ENCODE measurements around the gene PITPNM1. TPM values are rescaled to one million over a fixed set of nuclear protein-coding genes. Genes with fewer than 3 reads are reported as not detected.

PITPNM1 gene
- total RNA-seq, 2 donors from 2014 or later = 8.6 to 24.4 TPM

GRCh38 chr11:67524480-67524808, 19.3 kb upstream of the PITPNM1 start:
- Histone ChIP-seq H3K27me3 (no peaks in the 10 kb centered on the region), H3K9me3 (no peaks in the 10 kb centered on the region), H3K4me3 (no peak overlapping the region), H3K4me1 (peaks cover 14% of the 10 kb centered on the region), H3K27ac (no peak overlapping the region), H3K36me3 (replicated peaks in 1 of 2; ENCODE audit: insufficient read depth in 1 of 2, low read depth in 2 of 2) (no peaks in the 10 kb centered on the region)
- intact Hi-C loops (cut with DNase I) = no loop called here
- no peak for TF ChIP-seq CTCF (IDR thresholded peaks at IDR 0.05)
- no peak for TF ChIP-seq POLR2A (IDR thresholded peaks at IDR 0.05)
- no peak for DNase-seq
- no peak for ATAC-seq
- WGBS, 2 donors = 89 to 93% methylated on average over 9 of the region's 9 CpGs

DNA sequence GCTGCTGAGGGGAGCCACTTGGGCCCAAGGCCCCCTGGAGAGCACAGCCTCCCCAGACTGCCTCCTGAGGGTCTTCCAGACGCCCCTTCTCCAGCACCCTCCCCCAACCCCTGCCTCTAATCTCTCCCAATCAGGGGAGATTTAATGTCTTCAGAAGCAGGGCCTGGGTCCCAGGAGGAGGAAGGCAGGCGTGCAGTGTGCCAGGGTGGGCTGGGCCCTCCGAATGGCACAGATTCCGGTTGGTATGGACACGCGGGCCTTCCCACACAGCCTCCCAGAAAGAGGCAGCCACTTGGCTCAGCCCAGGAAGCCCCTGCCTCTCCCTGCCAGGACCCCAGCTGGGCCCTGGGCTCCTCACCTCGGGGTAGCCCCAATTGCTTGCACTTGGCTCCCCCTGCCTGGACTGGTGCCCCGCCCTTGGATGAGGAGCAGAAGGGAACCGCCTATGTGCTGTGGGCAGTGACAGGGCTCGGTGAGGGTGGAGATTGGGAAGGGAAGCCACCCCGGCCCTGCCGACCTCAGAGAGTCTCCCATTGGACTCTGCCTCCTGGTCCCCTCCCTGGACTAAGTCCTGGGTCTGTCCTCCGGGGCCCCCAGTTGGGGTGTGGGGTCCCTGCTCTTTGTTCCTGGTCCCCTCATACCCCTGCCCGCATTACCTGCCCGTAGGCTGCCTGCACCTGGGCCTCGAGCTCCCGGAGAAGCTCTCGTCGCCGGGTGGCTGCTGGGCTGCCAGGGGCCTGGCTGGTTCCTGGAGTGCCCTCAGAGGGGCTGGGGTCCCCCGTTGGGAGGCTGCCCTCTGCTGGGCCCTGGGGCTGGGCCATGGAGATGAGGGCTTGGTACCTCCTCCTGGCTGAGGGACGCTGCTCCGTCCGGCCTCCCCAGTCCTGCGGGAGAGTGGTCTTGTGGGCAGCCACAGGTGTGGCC, 18.7 kb upstream of the PITPNM1 start:
- TF ChIP-seq CTCF (IDR thresholded peaks at IDR 0.05) (no peak), POLR2A (IDR thresholded peaks at IDR 0.05) (no peak)
- DNase-seq (no peak), ATAC-seq (no peak)
- Histone ChIP-seq H3K27ac (no peak overlapping the region), H3K4me1 (peaks cover 14% of the 10 kb centered on the region), H3K4me3 (no peak overlapping the region), H3K27me3 (no peaks in the 10 kb centered on the region), H3K9me3 (no peaks in the 10 kb centered on the region), H3K36me3 (replicated peaks in 1 of 2; ENCODE audit: insufficient read depth in 1 of 2, low read depth in 2 of 2) (no peaks in the 10 kb centered on the region)
- intact Hi-C loops (cut with DNase I) = no loop called here
- 81 to 88% methylated on average over 9 to 23 of the region's 25 CpGs for WGBS, 2 donors

DNA sequence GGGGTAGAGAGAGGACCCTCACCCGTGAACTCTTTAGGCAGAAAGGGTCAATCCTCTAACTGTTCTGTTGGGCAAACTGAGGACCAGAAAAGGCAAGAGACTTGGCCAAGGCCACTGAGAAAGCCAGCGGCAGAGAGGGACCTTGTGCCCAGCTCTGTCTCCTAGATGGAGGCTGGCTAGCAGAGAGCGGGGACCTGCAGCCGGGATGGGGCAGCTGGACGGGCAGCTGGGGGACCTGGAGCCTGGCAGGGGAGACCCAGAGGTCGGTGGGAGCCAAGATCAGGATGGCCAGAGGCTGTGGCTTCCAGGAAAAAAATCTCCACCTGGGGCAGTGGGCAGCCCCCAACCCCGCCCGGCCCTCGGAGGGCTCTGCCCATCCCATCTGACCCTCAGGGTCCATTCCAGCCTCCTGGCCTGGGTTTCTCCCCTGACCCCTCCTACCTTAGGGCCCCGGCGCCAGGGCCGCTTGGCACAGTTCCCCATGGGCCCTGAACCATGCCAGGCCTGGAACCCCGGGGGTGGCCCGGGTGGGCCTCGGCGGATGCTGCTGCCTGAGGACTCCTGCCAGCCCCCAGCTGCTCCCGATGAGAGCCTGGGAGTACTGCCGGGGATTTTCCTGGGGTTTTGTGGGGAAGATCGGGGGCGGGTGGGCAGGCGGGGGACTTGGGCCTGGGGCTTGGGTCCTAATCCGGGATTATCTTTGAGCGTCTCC, 17.8 kb upstream of the PITPNM1 start, which contains the start of gene CABP2:
CABP2 (minus strand) TSS at position 603 of the 712 bp plus-strand sequence; CDS start at position 483, 120 bp downstream.
- WGBS, 2 donors = 85 to 95% methylated on average over 13 to 16 of the region's 23 CpGs
- intact Hi-C loops (cut with DNase I) = no loop called here
- no peaks in the 10 kb centered on the region for H3K9me3 ChIP-seq
- H3K27ac ChIP-seq = no peak within 1 kb of the TSS
- DNase-seq (no peak), ATAC-seq (no peak)
- no peaks in the 10 kb centered on the region for H3K27me3 ChIP-seq
- TF ChIP-seq CTCF (IDR thresholded peaks at IDR 0.05) = no peak
- TF ChIP-seq POLR2A (IDR thresholded peaks at IDR 0.05) = no peak
- peaks cover 14% of the 10 kb centered on the region for H3K4me1 ChIP-seq
- no peaks in the 10 kb centered on the region for H3K36me3 ChIP-seq (replicated peaks in 1 of 2; ENCODE audit: insufficient read depth in 1 of 2, low read depth in 2 of 2)
- H3K4me3 ChIP-seq = no peak within 1 kb of the TSS

DNA sequence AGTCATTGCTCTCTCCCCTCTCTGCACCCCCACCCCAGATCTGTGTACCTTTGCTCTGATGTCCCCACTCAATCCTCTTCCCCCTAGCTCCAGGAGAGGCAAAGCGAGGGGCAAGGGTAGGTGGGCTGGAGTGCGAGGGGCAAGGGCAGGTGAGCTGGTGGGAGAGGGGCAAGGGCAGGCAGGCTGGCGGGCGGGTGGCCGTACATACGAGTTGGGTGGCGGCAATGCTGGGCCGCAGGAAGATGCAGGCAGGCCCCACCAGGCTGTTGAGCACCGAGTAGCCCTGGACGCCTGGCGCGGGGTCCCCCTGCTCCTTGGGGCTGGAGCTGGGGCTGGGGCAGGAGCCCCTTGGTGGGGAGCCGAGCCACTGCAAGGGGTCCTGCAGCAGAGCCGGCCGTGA, 17.2 kb upstream of the PITPNM1 start:
- Histone ChIP-seq H3K4me3 (no peak overlapping the region), H3K9me3 (no peaks in the 10 kb centered on the region), H3K27me3 (no peaks in the 10 kb centered on the region), H3K36me3 (replicated peaks in 1 of 2; ENCODE audit: insufficient read depth in 1 of 2, low read depth in 2 of 2) (no peaks in the 10 kb centered on the region), H3K4me1 (peaks cover 14% of the 10 kb centered on the region), H3K27ac (no peak overlapping the region)
- TF ChIP-seq POLR2A (IDR thresholded peaks at IDR 0.05) (no peak), CTCF (IDR thresholded peaks at IDR 0.05) (no peak)
- ATAC-seq (no peak), DNase-seq (no peak)
- WGBS, 2 donors = 89% methylated on average over 6 to 15 of the region's 15 CpGs
- intact Hi-C loops (cut with DNase I) = no loop called here

All from body of pancreas (tissue), 4 donors.